ENCODE results near the gene RTN4R. TPM values are rescaled to one million over a fixed set of nuclear protein-coding genes. Genes with fewer than 3 reads are reported as not detected.

The RTN4R gene
- total and polyA plus RNA-seq, 9 of the 15 experiments (the other 6 are each of a cell fraction or from before 2014, with no cell fraction given) = 0.04 to 2.8 (median 1.4) TPM; not detected in 3

GRCh38 chr22:20247608-20248171 lies 20.4 kb downstream of the RTN4R start:
- Histone ChIP-seq H3K9ac (ENCODE audit: insufficient read depth in 1 of 2, low read depth in 2 of 2, low read length in 2 of 2) (peak overlapping the region in 1 of 2 experiments; percentile 39; a peak in 1 of 4 replicates), H3K27ac (ENCODE audit: extremely low read depth, low read depth, low read length) (no peak overlapping the region), H3K4me1 (replicated peaks in 1 of 2; ENCODE audit: control insufficient read depth in 2 of 2, insufficient read depth in 2 of 2, low read length in 2 of 2) (peaks cover 16 to 58% of the 10 kb centered on the region in 2 experiments; a peak in 3 of 5 replicates), H3K9me3 (replicated peaks; ENCODE audit: control insufficient read depth, insufficient read depth, low read depth, low read length) (no peaks in the 10 kb centered on the region), H3K4me3 (no peak overlapping the region), H3K9me1 (ENCODE audit: control insufficient read depth, insufficient read depth, low read length) (peaks cover 5% of the 10 kb centered on the region), H2AFZ (ENCODE audit: low read depth, low read length) (no peak overlapping the region), H3K27me3 (ENCODE audit: control insufficient read depth in 2 of 2, insufficient read depth in 2 of 2, low read length in 2 of 2) (peaks cover 35 to 72% of the 10 kb centered on the region in 2 experiments; a peak in 4 of 5 replicates), H3K36me3 (ENCODE audit: control insufficient read depth, insufficient read depth, low read length) (no peaks in the 10 kb centered on the region), H3K4me2 (ENCODE audit: insufficient read depth, low read length) (no peak overlapping the region), H4K20me1 (replicated peaks; ENCODE audit: control insufficient read depth, insufficient read depth, low read length) (peaks cover 48% of the 10 kb centered on the region), H3K79me2 (ENCODE audit: control insufficient read depth, insufficient read depth, low read length) (no peaks in the 10 kb centered on the region)
- intact Hi-C loops (cut with micrococcal nuclease) (no loop called here), in situ Hi-C loops (cut with MboI) (no loop called here)
- no TSS peak for BruUV-seq (replicated peaks)
- FAIRE-seq (no peak), ATAC-seq (no peak), DNase-seq (ENCODE audit: extremely low read depth in 1 of 4, low spot score in 3 of 4) (no peak)
- POLR2A ChIA-PET = interaction anchor here (0.5 to 3.8 kb wide), 6 partner anchors 10 to 313 kb away, joined by 3 to 22 read pairs (median 4); no protein-coding TSS in a partner anchor
- 10% methylated on average over 6 of the region's 6 CpGs for WGBS (ENCODE audit: insufficient coverage, low coverage, missing lambda C conversion rate)
- CTCF ChIA-PET (ENCODE audit: low intra/inter-chr PET ratio) = no interaction called here
- TF ChIP-seq ZNF764 (CRISPR knock-in tag; IDR thresholded peaks at IDR 0.05; ENCODE audit: low read depth) = 0 out of 2 replicates have a peak, but pooled peaks have one; percentile 53
- TF ChIP-seq HSF4 (CRISPR knock-in tag; IDR thresholded peaks at IDR 0.05; ENCODE audit: borderline replicate concordance) = 0 out of 2 replicates have a peak, but pooled peaks have one; percentile 33
- TF ChIP-seq THAP12 (CRISPR knock-in tag; IDR thresholded peaks at IDR 0.05) = peak; percentile 69; the same call in 1 of the 2 replicates
- no peak for TF ChIP-seq PTTG1 (tag; IDR thresholded peaks at IDR 0.05; ENCODE audit: low read depth)
- TF ChIP-seq E2F3 (CRISPR knock-in tag; IDR thresholded peaks at IDR 0.05) = no peak
- 0 out of 2 replicates have a peak, but pooled peaks have one; percentile 2 for TF ChIP-seq RBFOX2 (IDR thresholded peaks at IDR 0.05; ENCODE audit: low read depth, low read length)
- 0 out of 2 replicates have a peak, but pooled peaks have one; percentile 17 for TF ChIP-seq THAP7 (CRISPR knock-in tag; IDR thresholded peaks at IDR 0.05)
- 0 out of 2 replicates have a peak, but pooled peaks have one; percentile 15 for TF ChIP-seq NR4A1 (CRISPR knock-in tag; IDR thresholded peaks at IDR 0.05)
- TF ChIP-seq NR4A1 (tag; IDR thresholded peaks at IDR 0.05) = no peak
- TF ChIP-seq MYC (IDR thresholded peaks at IDR 0.05; ENCODE audit: low read depth, low read length) = no peak
- peak; percentile 18; the same call in 1 of the 2 replicates for TF ChIP-seq MYC (CRISPR knock-in tag; IDR thresholded peaks at IDR 0.05; ENCODE audit: borderline replicate concordance, low read depth)
- 0 out of 4 replicates have a peak, but pooled peaks of 1 of the 2 experiments have one; percentile 69 for TF ChIP-seq ZNF639 (CRISPR knock-in tag; conservative IDR thresholded peaks at IDR 0.05 in 1 of 2, IDR thresholded peaks at IDR 0.05 in 1 of 2)
- no peak for TF ChIP-seq RHOXF2B (CRISPR knock-in tag; conservative IDR thresholded peaks at IDR 0.05)
- TF ChIP-seq ZFP1 (CRISPR knock-in tag; IDR thresholded peaks at IDR 0.05) = peak; percentile 35; the same call in 1 of the 2 replicates

Data from K562 (cell line).